Measurements from ENCODE around the gene STX1A.
"Not testable (repeated sequence)": the region's sequence is repeated elsewhere in the genome, so short reads cannot be mapped to it uniquely, and the experiment has no call there.

STX1A gene

DNA sequence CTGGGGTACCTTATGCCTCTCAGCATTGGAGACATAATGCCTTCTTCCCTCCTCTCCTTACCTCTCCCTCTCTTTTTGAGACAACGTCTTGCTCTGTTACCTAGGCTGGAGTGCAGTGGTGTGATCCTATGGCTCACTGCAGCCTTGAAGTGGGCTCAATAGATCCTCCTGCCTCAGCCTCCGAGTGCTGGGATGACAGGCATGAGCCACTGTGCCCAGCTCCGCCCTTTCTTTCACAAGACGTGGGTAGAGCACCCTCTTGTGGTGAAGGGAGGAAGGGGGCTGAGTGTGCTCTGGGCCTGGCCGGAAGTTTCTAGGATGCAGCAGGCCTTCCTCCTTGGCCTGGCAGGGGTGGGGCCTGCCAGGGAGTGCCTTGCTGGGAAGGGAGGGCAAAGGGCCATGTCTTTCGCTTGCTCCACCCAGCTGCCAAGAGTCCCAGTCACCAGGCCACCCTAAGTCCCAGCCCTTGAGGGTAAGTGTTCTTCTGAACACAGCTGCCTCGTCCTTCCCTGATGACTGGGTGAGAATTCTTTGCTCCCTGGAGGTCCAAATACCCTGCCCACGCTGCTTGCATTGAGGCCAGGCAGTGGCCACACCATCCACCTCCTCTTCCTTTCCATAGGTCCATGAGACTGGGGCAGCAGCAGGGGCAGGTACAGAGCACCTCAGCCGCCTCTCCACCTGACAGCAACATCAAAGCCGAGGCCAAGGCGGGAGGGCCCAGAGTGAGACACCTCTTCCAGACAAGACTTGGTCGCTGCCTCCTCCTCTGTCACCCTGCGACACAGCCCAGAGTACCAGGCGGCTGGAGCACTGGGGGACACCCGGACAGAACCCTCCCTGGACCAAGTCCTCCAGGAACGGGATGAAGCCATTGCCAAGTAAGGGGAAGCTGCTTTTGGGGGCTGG lies 15.4 kb upstream of the STX1A start:
- peak; percentile 91 to 92 for DNase-seq

DNA sequence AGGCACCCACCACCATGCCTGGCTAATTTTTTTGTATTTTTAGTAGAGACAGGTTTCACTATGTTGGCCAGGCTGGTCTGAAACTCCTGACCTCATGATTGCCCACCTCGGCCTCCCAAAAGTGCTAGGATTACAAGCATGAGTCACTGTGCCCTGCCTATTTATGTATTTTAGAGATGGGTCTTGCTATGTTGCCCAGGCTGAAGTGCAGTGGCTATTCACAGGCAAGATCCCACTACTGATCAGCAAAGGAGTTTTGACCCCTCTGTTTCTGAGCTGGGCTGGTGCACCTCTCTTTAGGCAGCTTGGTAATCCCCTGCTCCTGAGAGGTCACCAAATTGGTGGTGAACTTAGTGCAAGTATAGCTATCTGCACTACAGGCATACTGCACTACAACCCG lies 12.9 kb upstream of the STX1A start:
- DNase-seq, result no peak

- DNase-seq, result no peak
These were observed 11.0 kb upstream of the STX1A start for GRCh38 chr7:73730485-73730884.

DNA sequence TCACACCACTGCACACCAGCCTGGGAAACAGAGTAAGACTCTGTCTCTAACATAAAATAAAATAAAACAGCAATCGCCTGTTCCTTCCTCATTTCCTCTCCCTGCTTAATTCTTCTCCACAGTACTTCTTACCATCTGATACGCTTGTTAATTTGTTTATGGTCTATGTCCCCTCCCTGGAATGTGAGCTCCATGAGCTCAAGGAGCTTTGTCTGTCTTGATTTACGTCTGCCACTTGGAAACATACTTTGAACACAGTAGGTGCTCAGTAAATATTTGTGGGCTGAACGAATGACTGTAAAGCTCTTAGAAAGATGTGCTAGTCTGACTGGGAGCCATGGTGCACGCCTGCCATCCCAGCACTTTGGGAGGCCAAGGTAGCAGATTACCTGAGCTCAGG lies 9.1 kb upstream of the STX1A start:
- DNase-seq, result no peak

GRCh38 chr7:73727952-73728351 lies 8.5 kb upstream of the STX1A start:
- no peak for DNase-seq

DNA sequence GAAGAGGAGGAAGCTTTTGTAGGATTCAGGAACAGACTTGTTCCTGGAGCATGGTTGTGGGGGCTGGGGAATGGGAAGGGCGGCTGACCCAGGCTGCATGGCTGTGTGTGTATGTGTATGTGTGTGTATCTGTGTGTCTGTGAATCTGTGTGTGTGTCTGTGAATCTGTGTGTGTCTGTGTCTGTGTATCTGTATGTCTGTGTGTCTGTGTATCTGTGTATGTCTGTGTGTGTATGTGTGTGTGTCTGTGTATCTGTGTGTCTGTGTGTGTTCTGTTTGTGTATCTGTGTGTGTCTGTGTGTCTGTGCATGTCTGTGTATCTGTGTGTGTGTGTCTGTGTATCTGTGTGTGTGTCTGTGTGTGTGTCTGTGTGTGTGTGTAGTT lies 6.6 kb upstream of the STX1A start:
- DNase-seq, result no peak

GRCh38 chr7:73723813-73724212 lies 4.3 kb upstream of the STX1A start:
- DNase-seq, result no peak

- no peak for DNase-seq
These were observed 3.3 kb upstream of the STX1A start for GRCh38 chr7:73722785-73723184.

DNA sequence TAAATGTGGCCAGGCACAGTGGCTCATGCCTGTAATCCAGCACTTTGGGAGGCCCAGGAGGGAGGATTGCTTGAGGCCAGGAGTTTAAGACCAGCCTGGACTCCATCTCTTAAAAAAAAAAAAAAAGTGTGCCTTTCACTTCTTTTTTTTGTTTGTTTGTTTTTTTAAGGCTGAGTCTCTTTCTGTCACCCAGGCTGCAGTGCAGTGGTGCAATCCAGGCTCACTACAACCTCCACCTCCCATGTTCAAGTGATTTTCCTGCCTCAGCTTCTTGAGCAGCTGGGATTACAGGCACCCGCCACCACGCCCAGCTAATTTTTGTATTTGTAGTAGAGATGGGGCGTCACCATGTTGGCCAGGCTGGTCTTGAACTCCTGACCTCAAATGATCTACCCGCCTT lies 2.7 kb upstream of the STX1A start:
- DNase-seq, result not testable (repeated sequence)

DNA sequence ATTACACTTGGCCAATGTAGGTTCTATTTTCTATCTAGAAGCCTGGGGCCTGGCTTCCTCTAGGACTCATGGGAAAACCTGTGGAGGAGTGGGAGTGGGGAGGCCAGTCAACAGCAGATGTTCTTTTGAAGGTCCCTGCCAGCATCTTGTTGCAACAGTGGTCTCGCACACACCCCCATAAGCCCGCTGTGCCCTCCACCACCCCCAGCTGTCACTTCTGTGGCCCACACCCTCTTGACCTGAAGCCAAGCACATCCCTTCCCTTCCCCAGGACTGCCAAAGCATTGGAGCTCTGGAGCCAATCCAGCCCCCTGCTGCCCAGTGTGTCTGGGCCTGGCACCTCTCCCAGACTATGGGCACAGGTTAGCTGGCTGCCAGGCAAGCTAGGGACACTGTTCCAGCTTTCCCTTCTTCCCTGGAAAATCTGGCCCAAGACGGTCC lies 1.9 kb upstream of the STX1A start:
- DNase-seq, result no peak

GRCh38 chr7:73720443-73720842 lies 974 bp upstream of the STX1A start:
- DNase-seq, result not testable (repeated sequence)

- DNase-seq, result no peak
These were observed 319 bp upstream of the STX1A start for GRCh38 chr7:73719806-73720169.

- peak; percentile 68 to 70 for DNase-seq
These were observed 1.0 kb downstream of the STX1A start for GRCh38 chr7:73718438-73718881.

DNA sequence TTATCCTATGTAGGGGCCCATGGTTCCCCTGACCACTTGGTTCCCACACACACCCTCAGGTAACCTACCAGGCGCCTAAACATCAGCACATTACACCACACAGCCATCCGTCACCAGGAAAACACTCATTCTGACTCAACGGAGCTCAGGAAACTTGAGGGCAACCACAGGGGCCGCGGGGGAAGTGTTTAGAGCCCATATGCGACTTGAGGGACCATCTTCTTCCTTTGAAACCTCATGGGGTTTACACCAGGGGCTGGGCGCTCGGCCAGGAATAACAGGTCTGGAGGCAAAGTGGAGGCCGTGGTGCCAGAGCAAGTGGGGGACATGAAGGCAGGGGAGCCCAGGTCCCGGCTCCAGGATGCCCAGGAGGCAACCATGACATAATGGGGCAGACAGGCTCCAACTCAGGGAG lies 1.5 kb downstream of the STX1A start:
- peak; percentile 88 to 89 for DNase-seq

GRCh38 chr7:73717025-73717807 lies 2.3 kb downstream of the STX1A start:
- no peak for DNase-seq

DNA sequence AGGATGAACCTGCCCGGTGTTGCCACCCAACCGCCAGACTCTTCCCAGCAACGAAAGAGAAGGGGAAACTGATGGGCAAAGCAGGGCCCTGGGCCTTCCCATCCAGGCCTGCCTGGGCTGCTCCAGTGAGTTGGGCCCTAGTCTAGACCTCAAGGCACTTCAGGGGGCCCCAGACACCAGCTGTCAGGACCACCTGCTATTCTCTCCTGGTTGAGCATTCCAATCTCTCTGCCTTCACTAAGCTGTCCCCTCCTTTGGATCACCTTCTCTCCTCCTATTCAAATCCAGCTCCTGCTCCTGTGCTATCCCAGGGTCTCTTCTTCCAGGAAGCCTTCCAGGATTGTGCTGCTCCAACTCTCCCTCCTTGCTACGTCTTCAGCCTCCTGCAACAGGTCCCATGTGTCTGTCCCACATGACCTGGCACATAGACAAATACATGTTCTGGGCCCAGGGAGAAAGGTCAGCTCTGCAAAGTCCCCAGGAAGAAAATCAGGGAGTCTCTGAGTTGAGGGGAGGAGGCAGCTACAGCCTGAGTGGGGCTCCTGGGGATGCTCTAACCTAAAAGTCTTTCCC lies 3.1 kb downstream of the STX1A start:
- DNase-seq, result no peak

GRCh38 chr7:73715648-73716317 lies 3.7 kb downstream of the STX1A start:
- peak; percentile 84 to 85 for DNase-seq

GRCh38 chr7:73713319-73713718 lies 6.2 kb downstream of the STX1A start:
- not testable (repeated sequence) for DNase-seq

GRCh38 chr7:73712773-73713172 lies 6.7 kb downstream of the STX1A start:
- DNase-seq, result no peak

- no peak for DNase-seq
These were observed 10.4 kb downstream of the STX1A start for GRCh38 chr7:73708961-73709549.

DNA sequence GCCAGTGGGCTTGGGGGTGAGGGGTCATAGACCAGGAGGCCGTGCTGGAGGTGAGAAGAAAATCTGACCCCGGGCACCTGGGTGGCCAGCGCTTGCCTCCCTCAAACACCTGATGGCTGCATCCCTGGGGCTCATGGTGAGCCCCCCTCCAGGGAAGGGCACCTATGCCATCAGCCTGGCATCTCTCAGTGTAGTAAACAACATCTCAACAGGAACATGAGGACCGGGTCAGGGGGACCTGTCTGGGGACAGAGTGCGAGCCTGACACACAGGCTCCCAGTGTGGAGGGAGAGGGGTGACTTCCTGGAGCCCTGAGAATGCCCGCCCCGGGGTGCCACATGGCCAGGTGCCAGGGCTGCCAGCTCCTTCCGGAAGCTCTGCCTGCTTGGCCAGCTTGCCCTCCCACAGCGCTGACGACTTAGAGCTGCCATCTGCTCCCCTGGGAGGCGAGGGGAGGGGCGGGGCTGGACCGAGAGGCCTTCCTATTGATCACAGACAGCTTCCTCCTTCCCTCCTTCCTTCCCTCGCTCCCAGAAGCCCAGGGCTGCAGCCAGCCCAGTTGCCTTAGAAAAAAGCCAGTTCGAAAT lies 12.3 kb downstream of the STX1A start:
- DNase-seq, result no peak

Measured in activated T-cell treated with anti-CD3 and anti-CD28 coated beads, Interleukin-2, amount 50 U/mL, for 48 hours (primary cell).